ENCODE measurements around the gene MRPL53. TPM values are rescaled to one million over a fixed set of nuclear protein-coding genes. Genes with fewer than 3 reads are reported as not detected.

MRPL53 gene
- total and polyA plus RNA-seq, 2 of the 13 experiments (the other 11 are each of a cell fraction or from before 2014, with no cell fraction given) = 34.3 to 51.9 TPM

GRCh38 chr2:74474481-74474880 lies 2.0 kb upstream of the MRPL53 start (continued):
- TF ChIP-seq ZBTB39 (CRISPR knock-in tag; IDR thresholded peaks at IDR 0.05) = 0 out of 2 replicates have a peak, but pooled peaks have one; percentile 24

GRCh38 chr2:74472945-74473258 lies 422 bp upstream of the MRPL53 start:
- H3K4me1 ChIP-seq (ENCODE audit: insufficient read depth, low read length) = peaks cover 52% of the 10 kb centered on the region
- intact Hi-C loops (cut with micrococcal nuclease; ENCODE audit: unreplicated experiment) (loop anchor here (1.0 to 2.0 kb wide), 2 partner anchors 14 to 56 kb away; partner anchors contain the start of genes AUP1, HTRA2 and WBP1), in situ Hi-C loops (cut with HindIII; ENCODE audit: extremely low pct_ligation_motif_present, low pct_unique_long_range_greater_than_20kb) (no loop called here)
- ChIA-PET CTCF (ENCODE audit: low intra/inter-chr PET ratio, low total read pairs) (no interaction called here), POLR2A (interaction anchor here (0.8 to 20.6 kb wide), 15 partner anchors 9 to 274 kb away, joined by 3 to 795 read pairs (median 12); partner anchors contain the start of genes AUP1, CCDC142, DQX1 and HTRA2)
- WGBS (ENCODE audit: low lambda C conversion rate) = 3% methylated on average over 7 of the region's 7 CpGs
- peak overlapping the region; percentile 67 to 91 (median 83) for H3K4me3 ChIP-seq (replicated peaks in 1 of 3; ENCODE audit: insufficient read depth in 1 of 3, low read depth in 2 of 3, low read length in 3 of 3)
- no peaks in the 10 kb centered on the region for H3K9me3 ChIP-seq (ENCODE audit: low read length)
- H3K36me3 ChIP-seq (replicated peaks in 1 of 2; ENCODE audit: control insufficient read depth in 1 of 2, insufficient read depth in 2 of 2, low read length in 2 of 2) = peaks cover 7 to 20% of the 10 kb centered on the region in 2 experiments
- H4K20me1 ChIP-seq (ENCODE audit: insufficient read depth, low read length) = no peaks in the 10 kb centered on the region
- H2AFZ ChIP-seq (ENCODE audit: low read length) = peak overlapping the region; percentile 21
- FAIRE-seq (no peak), ATAC-seq (peak; percentile 0; the same call in 1 of the 3 replicates), DNase-seq (ENCODE audit: low spot score) (no peak)
- peaks cover 7% of the 10 kb centered on the region for H3K79me2 ChIP-seq (ENCODE audit: insufficient read depth, low read length)
- H3K27ac ChIP-seq (ENCODE audit: extremely low read length, insufficient read depth, low read length) = peak overlapping the region; percentile 83
- H3K4me2 ChIP-seq (ENCODE audit: low read depth, low read length) = peak overlapping the region; percentile 95
- TSS peak; percentile 90 for BruUV-seq (replicated peaks)
- peak overlapping the region; percentile 86 for H3K9ac ChIP-seq (ENCODE audit: insufficient read depth, low read depth, low read length)
- no peaks in the 10 kb centered on the region; a peak in 1 of 5 replicates for H3K27me3 ChIP-seq (ENCODE audit: control insufficient read depth in 1 of 2, insufficient read depth in 2 of 2, low read length in 2 of 2)
- peak; percentile 80 for TF ChIP-seq ZNF263 (CRISPR knock-in tag; IDR thresholded peaks at IDR 0.05)
- TF ChIP-seq NCOA5 (CRISPR knock-in tag; IDR thresholded peaks at IDR 0.05) = no peak
- TF ChIP-seq KDM6A (CRISPR knock-in tag; IDR thresholded peaks at IDR 0.05; ENCODE audit: low read depth) = no peak
- TF ChIP-seq MAF1 (CRISPR knock-in tag; IDR thresholded peaks at IDR 0.05; ENCODE audit: borderline replicate concordance) = no peak
- no peak; the same call in 1 of the 2 replicates for TF ChIP-seq CCDC6 (CRISPR knock-in tag; IDR thresholded peaks at IDR 0.05)
- TF ChIP-seq ZNF703 (CRISPR knock-in tag; IDR thresholded peaks at IDR 0.05; ENCODE audit: borderline replicate concordance) = 0 out of 2 replicates have a peak, but pooled peaks have one; percentile 36
- peak; percentile 0; the same call in 1 of the 2 replicates for TF ChIP-seq BRCA1 (CRISPR knock-in tag; IDR thresholded peaks at IDR 0.05)
- TF ChIP-seq NFIC (IDR thresholded peaks at IDR 0.05; ENCODE audit: low read length) = 0 out of 2 replicates have a peak, but pooled peaks have one; percentile 43
- TF ChIP-seq SP4 (CRISPR knock-in tag; IDR thresholded peaks at IDR 0.05) = no peak
- TF ChIP-seq FUBP1 (CRISPR knock-in tag; IDR thresholded peaks at IDR 0.05; ENCODE audit: borderline replicate concordance) = no peak
- no peak for TF ChIP-seq ZSCAN29 (CRISPR knock-in tag; conservative IDR thresholded peaks at IDR 0.05)
- TF ChIP-seq HES4 (CRISPR knock-in tag; IDR thresholded peaks at IDR 0.05; ENCODE audit: borderline replicate concordance) = no peak
- TF ChIP-seq DPF2 (CRISPR knock-in tag; IDR thresholded peaks at IDR 0.05; ENCODE audit: borderline replicate concordance, low read depth) = no peak
- TF ChIP-seq ZNF549 (CRISPR knock-in tag; IDR thresholded peaks at IDR 0.05) = 0 out of 2 replicates have a peak, but pooled peaks have one; percentile 3
- TF ChIP-seq ZNF431 (CRISPR knock-in tag; IDR thresholded peaks at IDR 0.05; ENCODE audit: borderline replicate concordance, low read depth) = no peak
- TF ChIP-seq ZNF614 (CRISPR knock-in tag; IDR thresholded peaks at IDR 0.05; ENCODE audit: borderline replicate concordance) = no peak
- 0 out of 2 replicates have a peak, but pooled peaks have one; percentile 9 for TF ChIP-seq ZBTB34 (CRISPR knock-in tag; IDR thresholded peaks at IDR 0.05)
- TF ChIP-seq NKX3-1 (CRISPR knock-in tag; IDR thresholded peaks at IDR 0.05) = no peak; the same call in 1 of the 2 replicates

All from HepG2 (cell line).